Measurements from ENCODE around the gene NCOA7. TPM values are rescaled to one million over a fixed set of nuclear protein-coding genes. Genes with fewer than 3 reads are reported as not detected.

Gene NCOA7
- total RNA-seq, 2 experiments from 2014 or later, result 34.6 to 35.7 TPM

- no peaks in the 10 kb centered on the region for H3K9me3 ChIP-seq (ENCODE audit: control insufficient read depth in 1 of 2, insufficient read depth in 1 of 2, low read length in 2 of 2)
- no peak for TF ChIP-seq CTCF (IDR thresholded peaks at IDR 0.05)
- H3K4me3 ChIP-seq (ENCODE audit: low read length), result no peak overlapping the region
- ChIA-PET CTCF (interaction anchor here (1.0 kb wide), 1 partner anchor 9 kb away, joined by 3 read pairs; no protein-coding TSS in a partner anchor), POLR2A (interaction anchor here (1.3 to 1.4 kb wide), 2 partner anchors 38 to 78 kb away, joined by 3 read pairs; no protein-coding TSS in a partner anchor)
- H3K27me3 ChIP-seq (ENCODE audit: control insufficient read depth in 1 of 2, insufficient read depth in 2 of 2, low read length in 2 of 2), result no peaks in the 10 kb centered on the region
- no peaks in the 10 kb centered on the region for H3K9me3 Mint-ChIP-seq
- H3K4me3 Mint-ChIP-seq, result no peak overlapping the region
- intact Hi-C loops (cut with DNase I, micrococcal nuclease), result no loop called here
- no peaks in the 10 kb centered on the region for H3K4me1 ChIP-seq (ENCODE audit: insufficient read depth, low read length)
- peaks cover 12% of the 10 kb centered on the region for H3K36me3 ChIP-seq (ENCODE audit: insufficient read depth, low read length)
- peaks cover 28% of the 10 kb centered on the region for H3K36me3 Mint-ChIP-seq (ENCODE audit: low read depth)
- H3K27ac ChIP-seq (ENCODE audit: low read depth in 1 of 2, low read length in 2 of 2), result no peak overlapping the region
- no peak overlapping the region for H3K27ac Mint-ChIP-seq
- no peaks in the 10 kb centered on the region for H3K27me3 Mint-ChIP-seq
- DNase-seq (no peak), ATAC-seq (ENCODE audit: poor library complexity) (no peak)
- no peaks in the 10 kb centered on the region for H3K4me1 Mint-ChIP-seq (ENCODE audit: low read depth)
These were observed 76.8 kb downstream of the NCOA7 start for GRCh38 chr6:125867483-125867942.

DNA sequence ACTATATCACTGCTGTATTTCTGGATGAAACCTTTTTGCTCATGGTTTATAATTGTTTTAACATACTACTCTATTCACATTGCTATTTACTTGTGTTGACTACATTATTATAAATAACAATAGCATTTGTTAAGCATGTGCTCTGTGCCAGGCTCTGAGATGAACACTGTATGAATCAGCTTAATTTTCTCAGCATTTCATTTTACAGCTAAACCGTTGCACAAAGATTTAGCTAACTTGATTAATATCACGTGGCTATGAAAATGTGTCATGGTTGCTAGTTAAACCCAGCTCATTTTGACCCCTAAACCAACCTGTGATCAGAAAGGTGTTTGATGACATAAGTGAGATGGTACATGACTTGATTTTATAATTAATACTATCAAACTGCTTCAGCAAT lies 77.5 kb downstream of the NCOA7 start:
- intact Hi-C loops (cut with DNase I, micrococcal nuclease), result no loop called here
- Histone ChIP-seq H3K9me3 (ENCODE audit: control insufficient read depth in 1 of 2, insufficient read depth in 1 of 2, low read length in 2 of 2) (no peaks in the 10 kb centered on the region), H3K27ac (ENCODE audit: low read depth in 1 of 2, low read length in 2 of 2) (no peak overlapping the region), H3K4me1 (ENCODE audit: insufficient read depth, low read length) (no peaks in the 10 kb centered on the region), H3K36me3 (ENCODE audit: insufficient read depth, low read length) (peaks cover 12% of the 10 kb centered on the region), H3K4me3 (ENCODE audit: low read length) (no peak overlapping the region), H3K27me3 (ENCODE audit: control insufficient read depth in 1 of 2, insufficient read depth in 2 of 2, low read length in 2 of 2) (no peaks in the 10 kb centered on the region)
- no peaks in the 10 kb centered on the region for H3K4me1 Mint-ChIP-seq (ENCODE audit: low read depth)
- ChIA-PET POLR2A (interaction anchor here (0.9 to 1.4 kb wide), 3 partner anchors 39 to 79 kb away, joined by 3 read pairs; partner anchors contain the start of gene NCOA7), CTCF (interaction anchor here (1.0 kb wide), 1 partner anchor 10 kb away, joined by 3 read pairs; no protein-coding TSS in a partner anchor)
- peaks cover 29% of the 10 kb centered on the region for H3K36me3 Mint-ChIP-seq (ENCODE audit: low read depth)
- H3K9me3 Mint-ChIP-seq, result no peaks in the 10 kb centered on the region
- H3K27ac Mint-ChIP-seq, result no peak overlapping the region
- H3K4me3 Mint-ChIP-seq, result no peak overlapping the region
- DNase-seq, result no peak
- ATAC-seq (ENCODE audit: poor library complexity), result no peak
- no peaks in the 10 kb centered on the region for H3K27me3 Mint-ChIP-seq
- no peak for TF ChIP-seq CTCF (IDR thresholded peaks at IDR 0.05)

- peaks cover 4% of the 10 kb centered on the region for H3K4me1 Mint-ChIP-seq (ENCODE audit: low read depth)
- Histone ChIP-seq H3K27ac (ENCODE audit: low read depth in 1 of 2, low read length in 2 of 2) (no peak overlapping the region), H3K9me3 (ENCODE audit: control insufficient read depth in 1 of 2, insufficient read depth in 1 of 2, low read length in 2 of 2) (no peaks in the 10 kb centered on the region), H3K27me3 (ENCODE audit: control insufficient read depth in 1 of 2, insufficient read depth in 2 of 2, low read length in 2 of 2) (no peaks in the 10 kb centered on the region), H3K4me3 (ENCODE audit: low read length) (no peak overlapping the region), H3K4me1 (ENCODE audit: insufficient read depth, low read length) (no peaks in the 10 kb centered on the region), H3K36me3 (ENCODE audit: insufficient read depth, low read length) (peaks cover 12% of the 10 kb centered on the region)
- ATAC-seq (ENCODE audit: poor library complexity) (no peak), DNase-seq (no peak)
- ChIA-PET POLR2A (interaction anchor here (0.9 to 1.3 kb wide), 2 partner anchors 78 to 79 kb away, joined by 3 read pairs; partner anchors contain the start of gene NCOA7), CTCF (no interaction called here)
- H3K27ac Mint-ChIP-seq, result no peak overlapping the region
- H3K9me3 Mint-ChIP-seq, result no peaks in the 10 kb centered on the region
- TF ChIP-seq CTCF (IDR thresholded peaks at IDR 0.05), result no peak
- H3K27me3 Mint-ChIP-seq, result no peaks in the 10 kb centered on the region
- no peak overlapping the region for H3K4me3 Mint-ChIP-seq
- intact Hi-C loops (cut with DNase I, micrococcal nuclease), result no loop called here
- H3K36me3 Mint-ChIP-seq (ENCODE audit: low read depth), result peaks cover 35% of the 10 kb centered on the region
These were observed 78.1 kb downstream of the NCOA7 start for GRCh38 chr6:125868678-125869395.

All from CD4-positive, alpha-beta T cell (primary cell).